Stimulated activated CD8-positive, alpha-beta memory T cell treated with anti-CD3 and anti-CD28 coated beads, Interleukin-12 subunit alpha, Interleukin-12 subunit beta, amount 100 ng/mL, for 4 hours (primary cell): Measurements from ENCODE around the gene RB1.
"Not testable (repeated sequence)": the region's sequence is repeated elsewhere in the genome, so short reads cannot be mapped to it uniquely, and the experiment has no call there.

Experiments used
- DNase-seq: peaks from one replicate; pipeline ENCODE4 v3.0.0-alpha.2; 2020; ENCODE audit warnings: low read depth

RB1 gene

GRCh38 chr13:48410199-48410598 lies 106.6 kb downstream of the RB1 start:
- DNase-seq: no peak

- no peak for DNase-seq
Observed at GRCh38 chr13:48411147-48411794, 107.7 kb downstream of the RB1 start.

- no peak for DNase-seq
Observed at GRCh38 chr13:48411841-48412531, 108.4 kb downstream of the RB1 start.

GRCh38 chr13:48412881-48413351 lies 109.4 kb downstream of the RB1 start, which contains the start of gene LPAR6:
TSS of gene LPAR6 (minus strand) at chr13:48413113. CDS start at chr13:48412423, 690 bp downstream.
- DNase-seq: no peak

GRCh38 chr13:48414501-48414900 lies 111.0 kb downstream of the RB1 start:
- no peak for DNase-seq

GRCh38 chr13:48415516-48415915 lies 112.0 kb downstream of the RB1 start:
- no peak for DNase-seq

- DNase-seq: not testable (repeated sequence)
Observed at GRCh38 chr13:48422003-48422402, 118.5 kb downstream of the RB1 start.

- no peak for DNase-seq
Observed at GRCh38 chr13:48424212-48424611, 120.7 kb downstream of the RB1 start.

GRCh38 chr13:48426052-48426451 lies 122.5 kb downstream of the RB1 start:
- no peak for DNase-seq

GRCh38 chr13:48426755-48427298 lies 123.3 kb downstream of the RB1 start:
- DNase-seq: not testable (repeated sequence)

- DNase-seq: no peak
Observed at GRCh38 chr13:48429036-48429435, 125.5 kb downstream of the RB1 start.

- no peak for DNase-seq
Observed at GRCh38 chr13:48429886-48430285, 126.3 kb downstream of the RB1 start.

- DNase-seq: no peak
Observed at GRCh38 chr13:48431431-48431830, 127.9 kb downstream of the RB1 start.

- no peak for DNase-seq
Observed at GRCh38 chr13:48431987-48432615, 128.6 kb downstream of the RB1 start.

- no peak for DNase-seq
Observed at GRCh38 chr13:48434200-48434599, 130.6 kb downstream of the RB1 start.

- no peak for DNase-seq
Observed at GRCh38 chr13:48436661-48437288, 133.2 kb downstream of the RB1 start.

- no peak for DNase-seq
Observed at GRCh38 chr13:48437371-48437770, 133.8 kb downstream of the RB1 start.

GRCh38 chr13:48443442-48444208 lies 140.1 kb downstream of the RB1 start:
- no peak for DNase-seq

GRCh38 chr13:48446464-48446863 lies 142.9 kb downstream of the RB1 start:
- DNase-seq: no peak

GRCh38 chr13:48448285-48448958 lies 144.9 kb downstream of the RB1 start:
- no peak for DNase-seq
